Keratinocyte (primary cell): Measurements from ENCODE around the gene SYP. TPM values are rescaled to one million over a fixed set of nuclear protein-coding genes. Genes with fewer than 3 reads are reported as not detected.

Experiments used
- DNase-seq: peaks from one replicate; pipeline ENCODE4 v3.0.0-alpha.2; 2011; ENCODE audit warnings: low read depth, missing footprints, low spot score
- FAIRE-seq: peaks from 2 replicates; lab custom pipeline; 2011; peaks lifted over from hg19 to GRCh38; lab: Jason Lieb, UNC
- H2AFZ ChIP-seq: 2 replicates; pipeline ENCODE4 v1.6.0; 2012; ENCODE audit warnings: low read length, control low read depth, inconsistent platforms; ENCODE audit not compliant: control insufficient read depth
- H3K27ac ChIP-seq: 2 replicates; pipeline ENCODE4 v1.5.1; 2011; ENCODE audit warnings: low read length; ENCODE audit not compliant: control insufficient read depth, insufficient read depth
- H3K27me3 ChIP-seq: 3 replicates; pipeline ENCODE4 v1.6.0; 2011; ENCODE audit warnings: low read length; ENCODE audit not compliant: control insufficient read depth, insufficient read depth; ENCODE audit errors: extremely low read depth
- H3K36me3 ChIP-seq, 2 experiments: 2 replicates in 1 of 2; 3 replicates in 1 of 2; pipeline ENCODE4 v1.5.1; 2011; ENCODE audit warnings: low read length in 2 of 2, mild to moderate bottlenecking in 1 of 2; ENCODE audit not compliant: control insufficient read depth in 2 of 2, insufficient read depth in 2 of 2; ENCODE audit errors: extremely low read depth in 1 of 2
- H3K4me1 ChIP-seq: 3 replicates; pipeline ENCODE4 v1.5.1; 2011; ENCODE audit warnings: low read length; ENCODE audit not compliant: control insufficient read depth, insufficient read depth; ENCODE audit errors: extremely low read depth
- H3K4me2 ChIP-seq: 3 replicates; pipeline ENCODE4 v1.6.0; 2011; ENCODE audit warnings: low read depth, low read length; ENCODE audit not compliant: control insufficient read depth, insufficient read depth; ENCODE audit errors: extremely low read depth
- H3K4me3 ChIP-seq, 3 experiments: fragments of 200-600 bp in 1 of 3; sonication (generic) in 1 of 3; 2 replicates in 2 of 3; 3 replicates in 1 of 3; pipeline ENCODE4 v1.5.1; 2011 to 2016; ENCODE audit warnings: low read length in 3 of 3, mild to moderate bottlenecking in 3 of 3, control low read depth in 2 of 3, inconsistent platforms in 1 of 3, low read depth in 1 of 3, mixed read lengths in 1 of 3, mixed run types in 1 of 3, moderate library complexity in 1 of 3; ENCODE audit not compliant: control insufficient read depth in 2 of 3, insufficient read depth in 2 of 3; ENCODE audit errors: extremely low read depth in 1 of 3
- H3K79me2 ChIP-seq: 2 replicates; pipeline ENCODE4 v1.6.0; 2012; ENCODE audit warnings: low read length; ENCODE audit not compliant: control insufficient read depth, insufficient read depth
- H3K9ac ChIP-seq: 3 replicates; pipeline ENCODE4 v1.6.0; 2011; ENCODE audit warnings: low read length; ENCODE audit not compliant: control insufficient read depth, insufficient read depth; ENCODE audit errors: extremely low read depth
- H3K9me1 ChIP-seq: 3 replicates; pipeline ENCODE4 v1.6.0; 2011; ENCODE audit warnings: low read length; ENCODE audit not compliant: control insufficient read depth, insufficient read depth; ENCODE audit errors: extremely low read depth
- H3K9me3 ChIP-seq: 2 replicates; pipeline ENCODE4 v1.5.1; 2012; ENCODE audit warnings: low read depth, low read length; ENCODE audit not compliant: control insufficient read depth
- H4K20me1 ChIP-seq: 3 replicates; pipeline ENCODE4 v1.6.0; 2011; ENCODE audit warnings: low read length; ENCODE audit not compliant: control insufficient read depth, insufficient read depth; ENCODE audit errors: extremely low read depth
- CTCF ChIP-seq, 3 experiments: IDR thresholded peaks in 1 of 3; conservative IDR thresholded peaks in 1 of 3; optimal IDR thresholded peaks in 1 of 3; 2 replicates in 2 of 3; 3 replicates in 1 of 3; pipeline versions ENCODE3 to v1.5.1; 2011; ENCODE audit warnings: low read length in 3 of 3, mild to moderate bottlenecking in 3 of 3, moderate library complexity in 2 of 3, control low read depth in 1 of 3, inconsistent platforms in 1 of 3; ENCODE audit not compliant: insufficient read depth in 2 of 3; ENCODE audit errors: extremely low read depth in 1 of 3
- EZH2 ChIP-seq: IDR thresholded peaks from one replicate; pipeline ENCODE4 v1.6.1; 2012; ENCODE audit warnings: inconsistent platforms, mild to moderate bottlenecking, low read length, moderate library complexity
- dilution Hi-C: fragments of 300-500 bp; cut with MboI; formaldehyde crosslinking; loops from one replicate; pipeline ENCODE4 v1.7.0; 2020; ENCODE audit warnings: low sequenced_read_pairs; ENCODE audit not compliant: extremely low pct_ligation_motif_present
- polyA plus RNA-seq, 5 experiments: library from polyadenylated mRNA; depleted of rRNA in 3 of 5; stranded (reverse) in 3 of 5; stranded (forward) in 1 of 5; unstranded in 1 of 5; fragments of >200 nt; gene quantifications; 1 replicate in 1 of 5; 2 replicates in 3 of 5; 3 replicates in 1 of 5; pipeline versions ENCODE4 v1.2.1 to v1.2.3, GENCODE V29; 2011 to 2012; ENCODE audit warnings: missing spikeins in 2 of 5, low read depth in 1 of 5, low replicate concordance in 1 of 5

Gene SYP
- polyA plus RNA-seq, 1 donor (not counting 4 experiments of a cell fraction or from before 2014, with no cell fraction given): 0.07 TPM

GRCh38 chrX:49160908-49161307 is 39.1 kb downstream of the SYP start:
- Histone ChIP-seq H3K9me3 (no peaks in the 10 kb centered on the region), H3K27ac (no peak overlapping the region), H3K9me1 (no peaks in the 10 kb centered on the region), H3K36me3 (no peaks in the 10 kb centered on the region), H3K79me2 (no peaks in the 10 kb centered on the region), H3K4me2 (no peak overlapping the region), H2AFZ (no peak overlapping the region), H3K27me3 (no peaks in the 10 kb centered on the region), H3K4me3 (no peak overlapping the region), H4K20me1 (no peaks in the 10 kb centered on the region), H3K4me1 (peaks cover 7% of the 10 kb centered on the region), H3K9ac (no peak overlapping the region)
- dilution Hi-C loops: no loop called here
- TF ChIP-seq EZH2 (no peak), CTCF (optimal IDR thresholded peaks at IDR 0.05 in 1 of 3, IDR thresholded peaks at IDR 0.05 in 1 of 3, conservative IDR thresholded peaks at IDR 0.05 in 1 of 3; ENCODE audit: extremely low read depth in 1 of 3, insufficient read depth in 2 of 3, low read length in 3 of 3) (no peak)
- DNase-seq: no peak
- no peak for FAIRE-seq

- Histone ChIP-seq H3K4me2 (no peak overlapping the region), H3K9me3 (no peaks in the 10 kb centered on the region), H3K27ac (no peak overlapping the region), H3K36me3 (no peaks in the 10 kb centered on the region), H2AFZ (no peak overlapping the region), H3K4me3 (no peak overlapping the region), H3K79me2 (no peaks in the 10 kb centered on the region), H3K27me3 (no peaks in the 10 kb centered on the region), H4K20me1 (no peaks in the 10 kb centered on the region), H3K9me1 (no peaks in the 10 kb centered on the region), H3K4me1 (peaks cover 4% of the 10 kb centered on the region), H3K9ac (no peak overlapping the region)
- FAIRE-seq (no peak), DNase-seq (no peak)
- dilution Hi-C loops: no loop called here
- TF ChIP-seq EZH2 (no peak), CTCF (optimal IDR thresholded peaks at IDR 0.05 in 1 of 3, IDR thresholded peaks at IDR 0.05 in 1 of 3, conservative IDR thresholded peaks at IDR 0.05 in 1 of 3; ENCODE audit: extremely low read depth in 1 of 3, insufficient read depth in 2 of 3, low read length in 3 of 3) (no peak)
These were observed 42.8 kb downstream of the SYP start for GRCh38 chrX:49157194-49157593.
